Measurements from ENCODE around the gene TRAK1.

TRAK1 gene

GRCh38 chr3:42164656-42165055 lies 73.5 kb downstream of the TRAK1 start:
- no peak for TF ChIP-seq CTCF (conservative IDR thresholded peaks at IDR 0.05; ENCODE audit: low read depth, low read length)
- DNase-seq (ENCODE audit: low read depth) = no peak
- no peak overlapping the region for H3K4me3 ChIP-seq (ENCODE audit: low read length)

DNA sequence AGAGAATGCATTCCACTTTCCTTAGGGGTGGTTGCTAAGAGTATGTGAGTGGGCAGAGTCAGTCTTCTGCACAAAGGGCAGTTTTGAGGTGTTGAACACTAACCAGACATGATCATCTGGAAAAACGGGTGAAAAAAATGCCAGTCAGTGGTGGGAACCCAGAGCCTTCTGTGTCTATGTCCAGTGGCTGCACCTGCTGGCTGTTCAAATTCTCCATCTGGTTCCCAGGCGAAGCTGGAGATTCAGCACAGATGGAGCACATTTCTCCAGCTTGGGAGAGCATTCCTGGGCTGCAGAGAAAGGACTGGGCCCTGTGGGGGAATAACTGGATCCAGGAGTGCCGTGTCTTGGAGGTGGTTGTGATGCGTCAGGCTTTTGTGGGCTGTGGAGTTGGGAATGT lies 74.1 kb downstream of the TRAK1 start:
- no peak for DNase-seq (ENCODE audit: low read depth)
- no peak for TF ChIP-seq CTCF (conservative IDR thresholded peaks at IDR 0.05; ENCODE audit: low read depth, low read length)
- H3K4me3 ChIP-seq (ENCODE audit: low read length) = no peak overlapping the region

DNA sequence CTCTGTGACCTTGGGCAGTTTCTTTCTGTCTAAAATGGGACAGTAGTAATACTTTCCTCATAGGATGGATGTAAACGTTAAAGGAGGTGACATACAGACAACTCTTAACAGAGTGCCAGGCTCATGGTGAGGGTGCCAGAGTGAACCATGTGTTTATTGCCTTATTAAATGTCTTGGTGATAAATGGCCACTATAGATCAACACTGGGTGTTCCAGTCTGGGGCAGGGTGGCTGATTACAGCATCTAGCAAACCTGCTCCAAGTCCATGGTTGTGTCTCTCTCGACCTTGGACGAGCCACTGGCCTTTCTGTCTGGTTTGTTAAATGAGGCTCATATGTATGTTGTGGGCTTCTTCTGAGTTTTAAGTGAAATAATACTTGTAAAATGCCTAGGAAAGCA lies 75.1 kb downstream of the TRAK1 start:
- TF ChIP-seq CTCF (conservative IDR thresholded peaks at IDR 0.05; ENCODE audit: low read depth, low read length) = no peak
- no peak overlapping the region for H3K4me3 ChIP-seq (ENCODE audit: low read length)
- no peak for DNase-seq (ENCODE audit: low read depth)

GRCh38 chr3:42166662-42167300 lies 75.6 kb downstream of the TRAK1 start:
- H3K4me3 ChIP-seq (ENCODE audit: low read length) = no peak overlapping the region
- TF ChIP-seq CTCF (conservative IDR thresholded peaks at IDR 0.05; ENCODE audit: low read depth, low read length) = no peak
- DNase-seq (ENCODE audit: low read depth) = no peak

- DNase-seq (ENCODE audit: low read depth) = no peak
- no peak for TF ChIP-seq CTCF (conservative IDR thresholded peaks at IDR 0.05; ENCODE audit: low read depth, low read length)
- H3K4me3 ChIP-seq (ENCODE audit: low read length) = no peak overlapping the region
These were observed 78.5 kb downstream of the TRAK1 start for GRCh38 chr3:42169579-42170120.

- no peak for TF ChIP-seq CTCF (conservative IDR thresholded peaks at IDR 0.05; ENCODE audit: low read depth, low read length)
- no peak for DNase-seq (ENCODE audit: low read depth)
- H3K4me3 ChIP-seq (ENCODE audit: low read length) = no peak overlapping the region
These were observed 81.0 kb downstream of the TRAK1 start for GRCh38 chr3:42172047-42172654.

DNA sequence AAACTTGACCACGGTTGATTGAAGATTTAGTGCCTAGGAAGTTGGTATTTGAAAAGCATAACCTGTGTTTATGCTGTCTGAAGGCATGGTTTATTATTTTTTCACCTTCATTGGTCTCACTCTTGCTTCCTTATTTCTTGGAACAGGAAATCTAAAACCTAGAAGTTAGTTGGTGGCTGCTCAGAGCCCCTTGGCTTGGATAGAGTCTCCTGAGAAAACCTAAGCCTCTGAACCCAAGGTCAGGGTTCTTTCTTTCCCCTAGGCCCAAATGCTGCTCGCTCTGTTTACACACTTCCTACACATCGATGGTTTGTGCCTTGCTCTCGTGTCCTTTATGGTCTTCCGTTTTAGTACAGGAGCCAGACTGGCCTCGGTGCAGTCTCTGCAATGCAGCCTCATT lies 82.2 kb downstream of the TRAK1 start:
- no peak for DNase-seq (ENCODE audit: low read depth)
- no peak overlapping the region for H3K4me3 ChIP-seq (ENCODE audit: low read length)
- TF ChIP-seq CTCF (conservative IDR thresholded peaks at IDR 0.05; ENCODE audit: low read depth, low read length) = no peak

All from retinal pigment epithelial cell (primary cell).